Erythroblast (primary cell): Measurements from ENCODE around the gene PRPF4.

Source experiments
- GATA1 ChIP-seq: IDR thresholded peaks from 2 replicates; pipeline ENCODE4 v1.6.1; 2011; ENCODE audit warnings: low read depth, mild to moderate bottlenecking, control low read depth, low read length, moderate library complexity
- POLR2A ChIP-seq: IDR thresholded peaks from 2 replicates; pipeline ENCODE4 v1.6.1; 2011; ENCODE audit warnings: mild to moderate bottlenecking, low read length

- TF ChIP-seq POLR2A = no peak
- no peak for TF ChIP-seq GATA1
Measured at GRCh38 chr9:113269355-113269754, 6.1 kb upstream of the PRPF4 start.
